GM21825 (cell line): ENCODE results near the gene TRIM71.
A peak's percentile ranks its signal among the peaks of the same experiment; 100 is the strongest.
"Not testable (repeated sequence)": the region's sequence is repeated elsewhere in the genome, so short reads cannot be mapped to it uniquely, and the experiment has no call there.

Experiments
- ATAC-seq: cut with Tn5 transposase; IDR thresholded peaks from one replicate; pipeline ENCODE4 v1.9.1; 2021; ENCODE audit warnings: mild to moderate bottlenecking, moderate library complexity; ENCODE audit not compliant: unreplicated experiment

Gene TRIM71

GRCh38 chr3:32886911-32887310 is 69.1 kb downstream of the TRIM71 start:
- no peak for ATAC-seq

- ATAC-seq = peak; percentile 96
Measured at GRCh38 chr3:32888739-32889138, 70.9 kb downstream of the TRIM71 start.

DNA sequence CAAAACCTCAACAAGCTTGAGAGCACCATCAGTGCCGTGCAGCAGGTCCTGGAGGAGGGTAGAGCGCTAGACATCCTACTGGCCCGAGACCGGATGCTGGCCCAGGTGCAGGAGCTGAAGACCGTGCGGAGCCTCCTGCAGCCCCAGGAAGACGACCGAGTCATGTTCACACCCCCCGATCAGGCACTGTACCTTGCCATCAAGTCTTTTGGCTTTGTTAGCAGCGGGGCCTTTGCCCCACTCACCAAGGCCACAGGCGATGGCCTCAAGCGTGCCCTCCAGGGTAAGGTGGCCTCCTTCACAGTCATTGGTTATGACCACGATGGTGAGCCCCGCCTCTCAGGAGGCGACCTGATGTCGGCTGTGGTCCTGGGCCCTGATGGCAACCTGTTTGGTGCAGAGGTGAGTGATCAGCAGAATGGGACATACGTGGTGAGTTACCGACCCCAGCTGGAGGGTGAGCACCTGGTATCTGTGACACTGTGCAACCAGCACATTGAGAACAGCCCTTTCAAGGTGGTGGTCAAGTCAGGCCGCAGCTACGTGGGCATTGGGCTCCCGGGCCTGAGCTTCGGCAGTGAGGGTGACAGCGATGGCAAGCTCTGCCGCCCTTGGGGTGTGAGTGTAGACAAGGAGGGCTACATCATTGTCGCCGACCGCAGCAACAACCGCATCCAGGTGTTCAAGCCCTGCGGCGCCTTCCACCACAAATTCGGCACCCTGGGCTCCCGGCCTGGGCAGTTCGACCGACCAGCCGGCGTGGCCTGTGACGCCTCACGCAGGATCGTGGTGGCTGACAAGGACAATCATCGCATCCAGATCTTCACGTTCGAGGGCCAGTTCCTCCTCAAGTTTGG is 72.9 kb downstream of the TRIM71 start:
- no peak for ATAC-seq

- ATAC-seq = no peak
Measured at GRCh38 chr3:32891365-32891764, 73.6 kb downstream of the TRIM71 start.

DNA sequence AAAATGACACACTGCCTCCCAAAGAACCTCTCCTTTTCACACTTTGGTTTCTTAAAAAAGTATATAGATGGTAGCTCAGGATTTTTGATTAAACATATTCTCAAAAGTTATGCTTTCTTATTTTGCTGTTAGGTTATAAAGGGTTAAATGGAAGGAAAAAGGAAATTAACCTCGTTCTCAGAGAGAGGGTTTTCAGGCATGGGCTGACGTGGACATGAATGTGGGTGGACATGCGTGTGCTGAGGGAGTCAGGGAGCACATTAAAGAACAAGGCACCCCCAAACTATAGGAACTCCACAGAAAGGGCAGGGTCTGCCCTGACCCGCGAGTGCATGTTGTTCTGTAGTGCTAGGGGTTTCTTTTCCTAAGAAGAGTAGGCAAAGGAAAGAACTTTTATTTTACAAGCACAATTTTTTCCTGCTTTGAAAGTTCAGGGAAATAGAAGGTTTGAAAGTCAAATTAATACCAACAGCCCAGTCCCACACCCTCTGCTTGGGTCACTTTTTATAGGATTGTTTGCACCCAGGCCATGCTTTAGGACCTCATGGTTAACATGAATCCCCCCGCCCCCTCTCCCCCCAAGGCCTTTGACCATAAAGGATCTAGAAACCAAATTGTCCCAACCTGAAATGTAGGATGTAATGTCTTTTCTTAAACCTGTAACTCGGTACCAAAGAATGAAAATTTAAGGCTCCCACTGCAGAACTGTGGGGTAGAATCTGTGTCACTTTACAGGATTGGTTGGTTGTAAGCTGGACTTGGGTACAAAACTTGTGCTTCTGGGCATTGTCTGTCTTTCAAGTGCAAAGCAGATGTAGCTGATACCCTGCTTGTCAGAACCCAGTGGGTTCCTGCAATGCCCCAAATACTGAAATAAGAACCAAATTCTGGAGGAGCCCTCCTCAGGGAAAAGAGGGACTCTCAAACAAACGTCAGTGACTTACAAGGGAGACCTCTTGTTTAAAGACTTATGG is 75.1 kb downstream of the TRIM71 start:
- ATAC-seq = no peak

DNA sequence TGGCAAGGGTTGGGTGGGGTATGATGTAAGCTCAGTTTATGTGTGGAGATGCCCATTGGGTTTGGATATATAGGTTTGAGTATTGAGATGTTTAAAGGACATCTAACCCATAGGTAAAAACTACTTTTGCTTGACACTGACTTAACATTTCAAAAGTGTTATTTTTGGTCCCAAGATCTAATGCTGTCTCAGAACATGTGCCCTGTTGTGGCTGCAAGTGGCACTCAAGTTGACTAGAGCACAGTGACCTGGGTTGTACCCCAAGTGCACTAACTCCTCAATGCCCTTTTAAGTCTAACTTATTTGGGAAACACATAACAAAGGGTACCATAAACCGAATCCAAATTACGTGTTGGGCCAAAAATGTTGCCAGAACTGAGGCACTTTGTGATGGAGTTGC is 77.2 kb downstream of the TRIM71 start:
- no peak for ATAC-seq

- ATAC-seq = no peak
Measured at GRCh38 chr3:32895701-32896100, 77.9 kb downstream of the TRIM71 start.

- no peak for ATAC-seq
Measured at GRCh38 chr3:32896143-32896542, 78.3 kb downstream of the TRIM71 start.

GRCh38 chr3:32897001-32897601 is 79.3 kb downstream of the TRIM71 start:
- ATAC-seq = no peak

- ATAC-seq = no peak
Measured at GRCh38 chr3:32897981-32898623, 80.3 kb downstream of the TRIM71 start.

- ATAC-seq = no peak
Measured at GRCh38 chr3:32899265-32899664, 81.5 kb downstream of the TRIM71 start.

- no peak for ATAC-seq
Measured at GRCh38 chr3:32901005-32901932, 83.5 kb downstream of the TRIM71 start.

- not testable (repeated sequence) for ATAC-seq
Measured at GRCh38 chr3:32902887-32903371, 85.1 kb downstream of the TRIM71 start.

- ATAC-seq = no peak
Measured at GRCh38 chr3:32903953-32904352, 86.2 kb downstream of the TRIM71 start.

- no peak for ATAC-seq
Measured at GRCh38 chr3:32909999-32910398, 92.2 kb downstream of the TRIM71 start.

DNA sequence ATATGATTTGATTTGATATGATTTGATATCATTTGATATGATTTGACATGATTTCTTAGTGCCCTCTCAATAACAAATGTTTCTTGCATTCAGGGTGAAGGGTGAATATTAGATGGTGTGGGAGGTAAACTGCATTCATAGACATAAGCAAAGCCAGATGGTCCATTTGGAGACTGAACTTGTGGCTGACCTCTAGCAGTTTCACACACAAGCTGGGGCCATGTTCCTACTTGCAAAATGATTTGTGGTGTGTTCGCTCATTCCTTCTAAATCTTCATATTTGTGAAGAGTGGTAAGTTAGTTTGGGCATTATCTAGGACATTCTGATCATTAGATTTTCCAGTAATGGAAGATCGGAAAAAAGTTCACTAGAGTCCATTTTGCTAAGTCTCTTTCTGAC is 93.2 kb downstream of the TRIM71 start:
- no peak for ATAC-seq

DNA sequence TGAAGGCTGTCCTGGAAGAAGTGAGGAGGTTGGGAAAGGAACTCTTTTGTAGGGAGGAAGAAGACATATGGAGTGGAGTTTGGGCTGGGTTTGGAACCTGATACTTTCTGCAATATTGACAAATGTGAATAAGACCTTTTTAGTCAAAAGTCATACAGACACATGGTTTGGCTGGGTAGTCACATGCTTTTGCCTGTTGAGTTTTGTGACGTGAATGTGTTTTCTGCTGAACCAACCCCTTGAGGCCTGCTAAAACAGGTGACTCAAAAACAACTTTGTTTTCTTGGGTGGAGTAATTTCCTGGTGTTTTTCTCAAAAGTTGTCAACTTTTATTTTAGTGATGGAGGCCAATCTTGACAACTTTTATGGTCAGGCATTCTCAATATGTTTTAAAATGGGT is 94.2 kb downstream of the TRIM71 start:
- no peak for ATAC-seq

- no peak for ATAC-seq
Measured at GRCh38 chr3:32913790-32914446, 96.1 kb downstream of the TRIM71 start.

DNA sequence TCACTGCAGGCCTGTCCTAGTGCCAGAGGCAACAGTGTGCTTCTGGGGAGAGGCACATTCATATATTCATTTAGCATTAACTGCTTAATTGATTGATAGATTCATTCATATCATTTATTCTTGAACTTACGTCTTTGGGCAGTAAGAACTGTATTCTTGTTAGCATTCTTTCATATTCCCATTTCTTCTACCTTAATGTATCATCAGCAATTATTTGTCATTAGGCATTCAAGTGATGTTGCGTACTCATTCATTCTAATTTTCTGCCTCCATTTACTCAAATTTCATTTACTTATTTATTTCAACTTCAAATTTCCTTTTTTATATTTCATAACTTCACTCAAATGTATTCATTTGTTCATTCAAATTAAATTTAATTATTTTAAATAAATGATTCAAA is 102.1 kb downstream of the TRIM71 start:
- ATAC-seq = no peak
